GM12878 (cell line): ENCODE data around the gene GDF11. TPM values are rescaled to one million over a fixed set of nuclear protein-coding genes. Genes with fewer than 3 reads are reported as not detected.

Experiments used
- ATF3 ChIP-seq: IDR thresholded peaks from 2 replicates; pipeline ENCODE4 v1.6.1; 2011; ENCODE audit warnings: low read depth, mild to moderate bottlenecking, low read length, moderate library complexity, borderline replicate concordance; ENCODE audit errors: extremely low read depth
- BRCA1 ChIP-seq: IDR thresholded peaks from 2 replicates; pipeline ENCODE4 v1.6.1; 2011; ENCODE audit warnings: low read depth, low read length, improper control_type of control experiment
- EED ChIP-seq: sonication (generic); IDR thresholded peaks from 2 replicates; pipeline ENCODE4 v1.6.1; 2016; ENCODE audit warnings: antibody characterized with exemption, low read depth
- FOXM1 ChIP-seq: IDR thresholded peaks from 2 replicates; pipeline ENCODE4 v1.6.1; 2012; ENCODE audit warnings: low read depth, mild to moderate bottlenecking, inconsistent platforms, low read length, moderate library complexity
- IKZF1 ChIP-seq: fragments of 450-650 bp; conservative IDR thresholded peaks from 2 replicates; pipeline ENCODE4 v1.6.1; 2017; ENCODE audit warnings: antibody characterized with exemption, mild to moderate bottlenecking
- IRF4 ChIP-seq: IDR thresholded peaks from 2 replicates; pipeline ENCODE4 v1.6.1; 2011; ENCODE audit warnings: low read depth, low read length
- KLF5 ChIP-seq: fragments of 450-650 bp; IDR thresholded peaks from 2 replicates; pipeline ENCODE4 v1.6.1; 2014; ENCODE audit warnings: mild to moderate bottlenecking; ENCODE audit not compliant: partially characterized antibody
- MEF2B ChIP-seq: fragments of 450-650 bp; IDR thresholded peaks from 2 replicates; pipeline ENCODE4 v1.6.1; 2018; ENCODE audit warnings: mild to moderate bottlenecking, moderate library complexity; ENCODE audit not compliant: partially characterized antibody, poor library complexity, severe bottlenecking
- MTA2 ChIP-seq: fragments of 450-650 bp; IDR thresholded peaks from 2 replicates; pipeline ENCODE4 v1.6.1; 2016; ENCODE audit warnings: low read depth, mild to moderate bottlenecking, moderate library complexity
- NFXL1 ChIP-seq: fragments of 450-650 bp; IDR thresholded peaks from 2 replicates; pipeline ENCODE4 v1.6.1; 2017; ENCODE audit warnings: antibody characterized with exemption, mild to moderate bottlenecking, borderline replicate concordance
- NR2F1 ChIP-seq: fragments of 450-650 bp; conservative IDR thresholded peaks from 2 replicates; pipeline ENCODE4 v1.6.1; 2017; ENCODE audit warnings: mild to moderate bottlenecking
- RUNX3 ChIP-seq: IDR thresholded peaks from 2 replicates; pipeline ENCODE4 v1.6.1; 2012; ENCODE audit warnings: low read length, inconsistent platforms
- SIN3A ChIP-seq: IDR thresholded peaks from 2 replicates; pipeline ENCODE4 v1.6.1; 2012; ENCODE audit warnings: low read depth, low read length, improper control_type of control experiment
- SPI1 ChIP-seq: IDR thresholded peaks from 2 replicates; pipeline ENCODE4 v1.6.1; 2011; ENCODE audit warnings: low read depth, mild to moderate bottlenecking, low read length, moderate library complexity, borderline replicate concordance; ENCODE audit not compliant: insufficient read depth
- SREBF2 ChIP-seq: IDR thresholded peaks from 2 replicates; pipeline ENCODE4 v1.6.1; 2012; ENCODE audit warnings: mild to moderate bottlenecking, low read length
- USF1 ChIP-seq: IDR thresholded peaks from 2 replicates; pipeline ENCODE4 v1.6.1; 2011; ENCODE audit warnings: borderline replicate concordance, low read depth, mild to moderate bottlenecking, moderate library complexity, mixed read lengths, low read length; ENCODE audit not compliant: insufficient read depth; ENCODE audit errors: extremely low read length
- ZBTB11 ChIP-seq: fragments of 450-650 bp; formaldehyde crosslinking; IDR thresholded peaks from 2 replicates; pipeline ENCODE4 v1.5.0; 2022; ENCODE audit warnings: mild to moderate bottlenecking, missing genetic modification characterization
- ZNF207 ChIP-seq: fragments of 450-650 bp; IDR thresholded peaks from 2 replicates; pipeline ENCODE4 v1.6.1; 2014; ENCODE audit warnings: antibody characterized with exemption, mild to moderate bottlenecking, borderline replicate concordance
- ZNF217 ChIP-seq: fragments of 450-650 bp; IDR thresholded peaks from 2 replicates; pipeline ENCODE4 v1.6.1; 2017; ENCODE audit warnings: antibody characterized with exemption, mild to moderate bottlenecking
- polyA plus RNA-seq, 11 experiments: library from polyadenylated mRNA; depleted of rRNA in 4 of 11; unstranded in 6 of 11; stranded (reverse) in 5 of 11; fragments of >200 nt; fragmentation: Nextera tagmentation in 4 of 11; fragmentation: Illumina TruSeq in 1 of 11; extraction: Ambion mirVana in 4 of 11; extraction: Trizol in 1 of 11; gene quantifications; 1 replicate in 1 of 11; 2 replicates in 10 of 11; pipeline versions ENCODE4 v1.2.1 to v1.2.3, GENCODE V29; 2011 to 2016; ENCODE audit warnings: inconsistent platforms in 2 of 11, missing spikeins in 2 of 11, low read depth in 1 of 11
- total RNA-seq, 4 experiments: library from RNA; depleted of rRNA in 3 of 4; stranded (reverse); fragments of >200 nt in 3 of 4; fragmentation: Illumina TruSeq in 1 of 4; extraction: Trizol in 1 of 4; gene quantifications; 2 replicates each; pipeline versions ENCODE4 v1.2.1 to v1.2.3, GENCODE V29; 2013 to 2021

The GDF11 gene
- total and polyA plus RNA-seq, 10 of the 15 experiments (the other 5 are each of a cell fraction or from before 2014, with no cell fraction given) = 0.83 to 15.4 (median 4.3) TPM

GRCh38 chr12:55717011-55718007 is 25.6 kb upstream of the GDF11 start (continued):
- TF ChIP-seq USF1 (no peak), ZNF217 (no peak), IRF4 (no peak), FOXM1 (no peak), EED (no peak; the same call in 1 of the 2 replicates), ATF3 (no peak), NFXL1 (no peak), KLF5 (no peak), IKZF1 (peak; percentile 76), SIN3A (no peak), ZNF207 (no peak), MTA2 (no peak), MEF2B (peak; percentile 78), NR2F1 (peak; percentile 80), ZBTB11 (no peak), SPI1 (peak; percentile 76), RUNX3 (peak; percentile 54; the same call in 1 of the 2 replicates), SREBF2 (no peak), BRCA1 (no peak)
- TF ChIP-seq, all 136 proteins: peak for 16
